ENCODE measurements around the gene PRRG4. TPM values are rescaled to one million over a fixed set of nuclear protein-coding genes. Genes with fewer than 3 reads are reported as not detected.

Gene PRRG4
- total RNA-seq, 1 donor from 2014 or later = 3.0 TPM

- Histone ChIP-seq H3K9me3 (no peaks in the 10 kb centered on the region), H3K27ac (no peak overlapping the region), H3K4me1 (peaks cover 0 to 2% of the 10 kb centered on the region in 2 donors), H3K4me3 (no peak overlapping the region), H3K27me3 (no peaks in the 10 kb centered on the region), H3K36me3 (no peaks in the 10 kb centered on the region)
- TF ChIP-seq, protein P1, sequence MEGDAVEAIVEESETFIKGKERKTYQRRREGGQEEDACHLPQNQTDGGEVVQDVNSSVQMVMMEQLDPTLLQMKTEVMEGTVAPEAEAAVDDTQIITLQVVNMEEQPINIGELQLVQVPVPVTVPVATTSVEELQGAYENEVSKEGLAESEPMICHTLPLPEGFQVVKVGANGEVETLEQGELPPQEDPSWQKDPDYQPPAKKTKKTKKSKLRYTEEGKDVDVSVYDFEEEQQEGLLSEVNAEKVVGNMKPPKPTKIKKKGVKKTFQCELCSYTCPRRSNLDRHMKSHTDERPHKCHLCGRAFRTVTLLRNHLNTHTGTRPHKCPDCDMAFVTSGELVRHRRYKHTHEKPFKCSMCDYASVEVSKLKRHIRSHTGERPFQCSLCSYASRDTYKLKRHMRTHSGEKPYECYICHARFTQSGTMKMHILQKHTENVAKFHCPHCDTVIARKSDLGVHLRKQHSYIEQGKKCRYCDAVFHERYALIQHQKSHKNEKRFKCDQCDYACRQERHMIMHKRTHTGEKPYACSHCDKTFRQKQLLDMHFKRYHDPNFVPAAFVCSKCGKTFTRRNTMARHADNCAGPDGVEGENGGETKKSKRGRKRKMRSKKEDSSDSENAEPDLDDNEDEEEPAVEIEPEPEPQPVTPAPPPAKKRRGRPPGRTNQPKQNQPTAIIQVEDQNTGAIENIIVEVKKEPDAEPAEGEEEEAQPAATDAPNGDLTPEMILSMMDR (IDR thresholded peaks at IDR 0.05) = no peak
- intact Hi-C loops (cut with DNase I) = no loop called here
- no peak for DNase-seq (ENCODE audit: low spot score in 2 of 2)
Observed at GRCh38 chr11:32830796-32831195, 1.1 kb downstream of the PRRG4 start.

DNA sequence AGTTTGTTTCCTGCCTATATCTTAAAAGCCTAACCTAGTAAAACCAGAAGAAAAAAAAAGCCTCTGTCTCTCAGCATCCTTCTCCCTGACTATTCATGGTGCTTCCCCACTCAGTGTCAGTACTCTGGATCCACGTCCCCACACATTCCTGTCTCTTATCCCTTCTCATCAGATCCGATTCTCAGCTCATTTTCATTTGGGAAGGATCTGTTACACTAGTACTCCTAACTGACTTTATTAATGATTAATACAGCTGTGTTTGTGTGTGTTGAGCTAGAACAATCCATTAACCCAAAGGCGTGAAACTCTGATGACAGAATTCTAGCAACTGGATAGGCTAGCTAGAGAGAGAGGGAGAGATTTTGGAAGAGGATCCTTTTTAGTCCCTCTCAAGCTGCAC, 1.5 kb downstream of the PRRG4 start:
- Histone ChIP-seq H3K27me3 (no peaks in the 10 kb centered on the region), H3K9me3 (no peaks in the 10 kb centered on the region), H3K4me3 (no peak overlapping the region), H3K36me3 (no peaks in the 10 kb centered on the region), H3K27ac (no peak overlapping the region), H3K4me1 (peaks cover 0 to 2% of the 10 kb centered on the region in 2 donors)
- no peak for DNase-seq (ENCODE audit: low spot score in 2 of 2)
- TF ChIP-seq, protein P1 (IDR thresholded peaks at IDR 0.05) = no peak
- intact Hi-C loops (cut with DNase I) = no loop called here

GRCh38 chr11:32833921-32834320, 4.2 kb downstream of the PRRG4 start:
- no peak overlapping the region for H3K4me3 ChIP-seq
- no peaks in the 10 kb centered on the region for H3K36me3 ChIP-seq
- intact Hi-C loops (cut with DNase I) = no loop called here
- TF ChIP-seq, protein P1 (IDR thresholded peaks at IDR 0.05) = no peak
- no peak overlapping the region for H3K27ac ChIP-seq
- no peaks in the 10 kb centered on the region for H3K27me3 ChIP-seq
- no peak for DNase-seq (ENCODE audit: low spot score in 2 of 2)
- H3K9me3 ChIP-seq = no peaks in the 10 kb centered on the region
- peaks cover 0 to 2% of the 10 kb centered on the region in 2 donors for H3K4me1 ChIP-seq

GRCh38 chr11:32836946-32837345, 7.2 kb downstream of the PRRG4 start:
- Histone ChIP-seq H3K27me3 (no peaks in the 10 kb centered on the region), H3K9me3 (no peaks in the 10 kb centered on the region), H3K27ac (no peak overlapping the region), H3K4me3 (no peak overlapping the region), H3K36me3 (no peaks in the 10 kb centered on the region), H3K4me1 (no peaks in the 10 kb centered on the region)
- intact Hi-C loops (cut with DNase I) = no loop called here
- no peak for DNase-seq (ENCODE audit: low spot score in 2 of 2)
- TF ChIP-seq, protein P1 (IDR thresholded peaks at IDR 0.05) = no peak

DNA sequence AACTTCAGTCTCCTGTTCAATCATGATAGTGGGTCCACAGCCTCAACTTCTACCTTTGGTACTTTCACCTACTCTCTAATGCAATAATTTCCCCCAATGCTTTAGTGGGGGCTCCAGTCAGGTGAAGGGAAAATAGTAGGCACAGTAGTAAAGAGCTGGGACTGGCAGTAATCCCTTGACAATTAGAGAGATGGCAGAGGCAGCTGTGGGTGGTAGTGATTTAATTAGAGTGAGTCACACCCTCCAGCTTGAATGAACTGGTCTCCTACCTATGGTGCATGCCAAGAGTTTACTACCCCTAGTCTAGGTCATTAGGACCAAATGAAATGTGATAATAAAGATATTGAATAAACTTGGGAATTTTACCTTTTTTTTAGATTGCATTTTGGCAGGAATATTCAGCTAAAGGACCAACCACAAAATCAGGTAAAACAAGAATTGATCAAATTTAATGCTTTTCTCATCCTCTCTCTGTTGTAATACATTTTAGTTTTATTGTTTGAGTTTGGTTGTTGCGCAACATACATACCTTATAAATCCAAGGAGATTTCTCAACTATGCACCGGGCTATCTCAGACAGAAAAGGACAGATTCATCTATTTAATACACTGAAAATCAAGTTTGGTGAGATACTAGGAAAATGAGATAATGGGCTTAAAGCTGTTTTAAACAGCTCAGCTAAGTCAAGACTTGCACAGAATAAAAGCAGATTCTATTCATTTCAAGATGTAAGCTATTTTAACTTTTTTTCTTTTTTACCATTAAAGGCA, 9.0 kb downstream of the PRRG4 start:
- no peak overlapping the region for H3K4me3 ChIP-seq
- H3K27me3 ChIP-seq = no peaks in the 10 kb centered on the region
- H3K9me3 ChIP-seq = no peaks in the 10 kb centered on the region
- TF ChIP-seq, protein P1 (IDR thresholded peaks at IDR 0.05) = no peak
- H3K36me3 ChIP-seq = no peaks in the 10 kb centered on the region
- H3K27ac ChIP-seq = no peak overlapping the region
- H3K4me1 ChIP-seq = no peaks in the 10 kb centered on the region
- intact Hi-C loops (cut with DNase I) = no loop called here
- DNase-seq (ENCODE audit: low spot score in 2 of 2) = no peak

Data from ascending aorta (tissue), 2 donors.